AG09319 (cell line): ENCODE measurements around the gene ATG16L2.
A peak's percentile ranks its signal among the peaks of the same experiment; 100 is the strongest.
"Not testable (repeated sequence)": the region's sequence is repeated elsewhere in the genome, so short reads cannot be mapped to it uniquely, and the experiment has no call there.

ENCODE experiments used
- DNase-seq: peaks from one replicate; pipeline ENCODE4 v3.0.0-alpha.2; 2010; ENCODE audit warnings: low read depth; ENCODE audit errors: extremely low read depth
- CTCF ChIP-seq: IDR thresholded peaks from 2 replicates; pipeline ENCODE4 v1.5.1; 2011; ENCODE audit warnings: low read depth, mild to moderate bottlenecking, inconsistent platforms, low read length, moderate library complexity

Gene ATG16L2

GRCh38 chr11:72787216-72788104 is 26.8 kb upstream of the ATG16L2 start:
- no peak for TF ChIP-seq CTCF
- DNase-seq: no peak

- no peak for DNase-seq
- TF ChIP-seq CTCF: no peak
Observed at GRCh38 chr11:72788241-72788640, 26.0 kb upstream of the ATG16L2 start.

GRCh38 chr11:72789493-72790131 is 24.6 kb upstream of the ATG16L2 start:
- DNase-seq: no peak
- no peak for TF ChIP-seq CTCF

GRCh38 chr11:72791228-72791627 is 23.0 kb upstream of the ATG16L2 start:
- DNase-seq: not testable (repeated sequence)

- no peak for TF ChIP-seq CTCF
- no peak for DNase-seq
Observed at GRCh38 chr11:72792437-72793021, 21.7 kb upstream of the ATG16L2 start.

GRCh38 chr11:72793076-72793424 is 21.2 kb upstream of the ATG16L2 start:
- no peak for DNase-seq
- TF ChIP-seq CTCF: no peak

GRCh38 chr11:72793425-72794367 is 20.5 kb upstream of the ATG16L2 start, which contains the start of gene STARD10:
STARD10 (minus strand) TSS chr11:72794047; CDS start chr11:72781181, 12,866 bp downstream.
- peak; percentile 98 for TF ChIP-seq CTCF
- peak; percentile 85 for DNase-seq
